ENCODE results near the gene ICA1L.

ICA1L gene

GRCh38 chr2:202782940-202783558 lies 88.5 kb downstream of the ICA1L start:
- no peak for DNase-seq (ENCODE audit: low read depth)

- no peak for DNase-seq (ENCODE audit: low read depth)
These were observed 91.0 kb downstream of the ICA1L start for GRCh38 chr2:202780514-202781021.

- DNase-seq (ENCODE audit: low read depth): no peak
These were observed 93.3 kb downstream of the ICA1L start for GRCh38 chr2:202778217-202778616.

- no peak for DNase-seq (ENCODE audit: low read depth)
These were observed 97.5 kb downstream of the ICA1L start for GRCh38 chr2:202774104-202774503.

GRCh38 chr2:202773301-202773973 lies 98.1 kb downstream of the ICA1L start:
- no peak for DNase-seq (ENCODE audit: low read depth)

GRCh38 chr2:202771741-202772460 lies 99.7 kb downstream of the ICA1L start:
- no peak for DNase-seq (ENCODE audit: low read depth)

GRCh38 chr2:202771336-202771735 lies 100.2 kb downstream of the ICA1L start:
- no peak for DNase-seq (ENCODE audit: low read depth)

GRCh38 chr2:202769201-202769600 lies 102.4 kb downstream of the ICA1L start:
- no peak for DNase-seq (ENCODE audit: low read depth)

GRCh38 chr2:202768273-202768672 lies 103.3 kb downstream of the ICA1L start:
- no peak for DNase-seq (ENCODE audit: low read depth)

GRCh38 chr2:202765436-202765835 lies 106.1 kb downstream of the ICA1L start:
- no peak for DNase-seq (ENCODE audit: low read depth)

- DNase-seq (ENCODE audit: low read depth): no peak
These were observed 106.6 kb downstream of the ICA1L start for GRCh38 chr2:202764991-202765390.

GRCh38 chr2:202763916-202764315 lies 107.7 kb downstream of the ICA1L start:
- no peak for DNase-seq (ENCODE audit: low read depth)

GRCh38 chr2:202762556-202762955 lies 109.0 kb downstream of the ICA1L start:
- DNase-seq (ENCODE audit: low read depth): no peak

GRCh38 chr2:202760848-202761247 lies 110.7 kb downstream of the ICA1L start:
- no peak for DNase-seq (ENCODE audit: low read depth)

- DNase-seq (ENCODE audit: low read depth): no peak
These were observed 113.0 kb downstream of the ICA1L start for GRCh38 chr2:202758604-202759003.

GRCh38 chr2:202758128-202758527 lies 113.4 kb downstream of the ICA1L start:
- no peak for DNase-seq (ENCODE audit: low read depth)

- DNase-seq (ENCODE audit: low read depth): no peak
These were observed 114.2 kb downstream of the ICA1L start for GRCh38 chr2:202757339-202757738.

- DNase-seq (ENCODE audit: low read depth): no peak
These were observed 115.0 kb downstream of the ICA1L start for GRCh38 chr2:202756598-202756997.

GRCh38 chr2:202754936-202755335 lies 116.6 kb downstream of the ICA1L start:
- DNase-seq (ENCODE audit: low read depth): no peak

- no peak for DNase-seq (ENCODE audit: low read depth)
These were observed 119.5 kb downstream of the ICA1L start for GRCh38 chr2:202752071-202752470.

- DNase-seq (ENCODE audit: low read depth): no peak
These were observed 120.7 kb downstream of the ICA1L start for GRCh38 chr2:202750763-202751427.

- DNase-seq (ENCODE audit: low read depth): no peak
These were observed 122.1 kb downstream of the ICA1L start for GRCh38 chr2:202749477-202749876.

- no peak for DNase-seq (ENCODE audit: low read depth)
These were observed 128.0 kb downstream of the ICA1L start for GRCh38 chr2:202743613-202744012.

Data from stimulated activated CD4-positive, alpha-beta T cell treated with anti-CD3 and anti-CD28 coated beads, Interleukin-2, amount 100 ng/mL, for 4 hours (primary cell).